Esophagus muscularis mucosa (tissue), 3 donors: Measurements from ENCODE around the gene IRS2.

Experiments used
- CTCF ChIP-seq, 3 experiments: fragments of 200-600 bp in 2 of 3; fragments of 450-650 bp in 1 of 3; sonication (generic) in 2 of 3; IDR thresholded peaks; one replicate each; pipeline ENCODE4 v1.5.1; 2017 to 2019; ENCODE audit warnings: antibody characterized with exemption in 3 of 3, mild to moderate bottlenecking in 2 of 3, moderate library complexity in 1 of 3
- POLR2A ChIP-seq: fragments of 450-650 bp; IDR thresholded peaks from one replicate; pipeline ENCODE4 v1.6.1; 2017; ENCODE audit warnings: antibody characterized with exemption, moderate library complexity, mild to moderate bottlenecking, low read depth
- POLR2AphosphoS5 ChIP-seq, 2 donors: sonication (generic); formaldehyde crosslinking; IDR thresholded peaks; one replicate each; pipeline ENCODE4 v1.6.1; 2017; ENCODE audit warnings: antibody characterized with exemption in 2 of 2

DNA sequence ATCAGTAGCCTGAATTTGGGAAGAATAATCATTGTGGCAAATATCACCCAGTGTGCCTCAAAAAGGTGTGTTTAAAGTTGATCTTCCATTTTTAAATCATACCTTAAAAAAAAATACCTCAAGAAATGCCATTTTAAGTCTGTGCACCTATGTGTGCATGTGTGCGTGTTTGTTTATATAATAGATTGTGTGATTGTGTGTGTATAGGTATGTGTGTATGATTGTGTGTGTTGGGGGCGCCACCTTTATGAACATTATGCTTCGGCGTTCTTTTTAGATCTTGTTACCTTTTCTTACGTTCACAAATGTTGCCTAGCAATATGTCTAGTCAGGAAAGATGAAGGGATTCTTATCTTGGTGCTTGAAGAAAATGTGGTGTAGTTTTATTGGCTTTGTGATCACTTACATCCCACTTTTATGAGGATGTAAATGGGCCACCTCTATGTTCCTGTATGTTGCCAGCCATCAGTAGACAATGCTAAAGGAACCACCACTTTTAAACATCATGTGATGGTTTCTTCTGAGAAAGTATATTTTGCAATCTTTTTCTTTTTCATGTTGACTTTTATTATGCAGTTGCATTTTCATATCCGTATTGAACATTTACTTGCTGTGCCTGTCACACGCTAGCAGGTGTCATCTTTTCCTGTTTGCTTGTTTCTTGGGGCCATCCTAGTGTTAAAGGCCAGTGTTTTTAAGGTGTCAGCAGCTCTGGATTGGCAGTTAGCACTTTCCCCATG lies 2.2 kb upstream of the IRS2 start:
- TF ChIP-seq CTCF (IDR thresholded peaks at IDR 0.05), result no peak
- TF ChIP-seq POLR2AphosphoS5 (IDR thresholded peaks at IDR 0.05), result no peak
- TF ChIP-seq POLR2A, result no peak
